ENCODE measurements around the gene WFS1.

- TF ChIP-seq, protein P1, sequence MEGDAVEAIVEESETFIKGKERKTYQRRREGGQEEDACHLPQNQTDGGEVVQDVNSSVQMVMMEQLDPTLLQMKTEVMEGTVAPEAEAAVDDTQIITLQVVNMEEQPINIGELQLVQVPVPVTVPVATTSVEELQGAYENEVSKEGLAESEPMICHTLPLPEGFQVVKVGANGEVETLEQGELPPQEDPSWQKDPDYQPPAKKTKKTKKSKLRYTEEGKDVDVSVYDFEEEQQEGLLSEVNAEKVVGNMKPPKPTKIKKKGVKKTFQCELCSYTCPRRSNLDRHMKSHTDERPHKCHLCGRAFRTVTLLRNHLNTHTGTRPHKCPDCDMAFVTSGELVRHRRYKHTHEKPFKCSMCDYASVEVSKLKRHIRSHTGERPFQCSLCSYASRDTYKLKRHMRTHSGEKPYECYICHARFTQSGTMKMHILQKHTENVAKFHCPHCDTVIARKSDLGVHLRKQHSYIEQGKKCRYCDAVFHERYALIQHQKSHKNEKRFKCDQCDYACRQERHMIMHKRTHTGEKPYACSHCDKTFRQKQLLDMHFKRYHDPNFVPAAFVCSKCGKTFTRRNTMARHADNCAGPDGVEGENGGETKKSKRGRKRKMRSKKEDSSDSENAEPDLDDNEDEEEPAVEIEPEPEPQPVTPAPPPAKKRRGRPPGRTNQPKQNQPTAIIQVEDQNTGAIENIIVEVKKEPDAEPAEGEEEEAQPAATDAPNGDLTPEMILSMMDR (IDR thresholded peaks at IDR 0.05), result no peak
- TF ChIP-seq EP300 (IDR thresholded peaks at IDR 0.05) (no peak), POLR2A (IDR thresholded peaks at IDR 0.05; ENCODE audit: low read depth) (no peak)
These were observed 12.7 kb downstream of the WFS1 start for GRCh38 chr4:6282314-6282771.

All from esophagus muscularis mucosa (tissue), 4 donors.